ENCODE measurements around the gene C2CD5. TPM values are rescaled to one million over a fixed set of nuclear protein-coding genes. Genes with fewer than 3 reads are reported as not detected.

Gene C2CD5
- total and polyA plus RNA-seq, 9 donors, result 19.6 to 41.3 (median 32.9) TPM

DNA sequence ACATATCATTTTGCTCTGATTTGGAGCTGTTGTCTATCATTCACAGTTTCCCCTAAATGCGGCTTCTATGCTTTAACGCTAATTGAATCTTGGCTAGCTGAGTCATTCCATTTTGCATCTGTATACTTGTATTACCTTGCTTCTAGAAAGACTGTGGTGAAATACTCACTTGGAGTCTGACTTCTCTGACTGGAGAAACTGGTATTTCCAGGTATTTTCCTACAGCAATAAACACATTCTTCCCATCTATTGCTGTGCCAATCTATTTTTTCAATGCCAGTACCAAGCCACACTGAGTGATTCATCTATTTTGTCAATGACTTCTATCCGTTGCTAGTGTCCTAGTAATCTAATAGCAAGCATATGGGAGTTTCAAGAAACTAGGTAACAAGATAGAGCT is 133.9 kb downstream of the C2CD5 start:
- TF ChIP-seq POLR2A (IDR thresholded peaks at IDR 0.05) (no peak), CTCF (IDR thresholded peaks at IDR 0.05) (no peak), EP300 (IDR thresholded peaks at IDR 0.05) (no peak)
- no peaks in the 10 kb centered on the region for H3K27me3 ChIP-seq
- no peaks in the 10 kb centered on the region for H3K36me3 ChIP-seq
- no peak overlapping the region for H3K4me3 ChIP-seq
- intact Hi-C loops (cut with DNase I), result no loop called here
- no peak overlapping the region for H3K27ac ChIP-seq
- H3K4me1 ChIP-seq (ENCODE audit: insufficient read depth), result peaks cover 4% of the 10 kb centered on the region
- 90 to 95% (median 92%) methylated on average over 3 of the region's 3 CpGs for WGBS, 3 donors
- DNase-seq, result no peak
- H3K9me3 ChIP-seq, result no peaks in the 10 kb centered on the region

- WGBS, 3 donors, result 50 to 62% (median 52%) methylated on average over 12 of the region's 12 CpGs
- no peaks in the 10 kb centered on the region for H3K27me3 ChIP-seq
- DNase-seq, result no peak
- no peak overlapping the region for H3K4me3 ChIP-seq
- H3K36me3 ChIP-seq, result no peaks in the 10 kb centered on the region
- intact Hi-C loops (cut with DNase I), result no loop called here
- H3K27ac ChIP-seq, result peak overlapping the region in 1 of 2 donors; percentile 36
- peaks cover 4% of the 10 kb centered on the region for H3K4me1 ChIP-seq (ENCODE audit: insufficient read depth)
- TF ChIP-seq CTCF (IDR thresholded peaks at IDR 0.05) (no peak), EP300 (IDR thresholded peaks at IDR 0.05) (no peak), POLR2A (IDR thresholded peaks at IDR 0.05) (no peak)
- H3K9me3 ChIP-seq, result no peaks in the 10 kb centered on the region
Observed at GRCh38 chr12:22409377-22410164, 134.8 kb downstream of the C2CD5 start.

DNA sequence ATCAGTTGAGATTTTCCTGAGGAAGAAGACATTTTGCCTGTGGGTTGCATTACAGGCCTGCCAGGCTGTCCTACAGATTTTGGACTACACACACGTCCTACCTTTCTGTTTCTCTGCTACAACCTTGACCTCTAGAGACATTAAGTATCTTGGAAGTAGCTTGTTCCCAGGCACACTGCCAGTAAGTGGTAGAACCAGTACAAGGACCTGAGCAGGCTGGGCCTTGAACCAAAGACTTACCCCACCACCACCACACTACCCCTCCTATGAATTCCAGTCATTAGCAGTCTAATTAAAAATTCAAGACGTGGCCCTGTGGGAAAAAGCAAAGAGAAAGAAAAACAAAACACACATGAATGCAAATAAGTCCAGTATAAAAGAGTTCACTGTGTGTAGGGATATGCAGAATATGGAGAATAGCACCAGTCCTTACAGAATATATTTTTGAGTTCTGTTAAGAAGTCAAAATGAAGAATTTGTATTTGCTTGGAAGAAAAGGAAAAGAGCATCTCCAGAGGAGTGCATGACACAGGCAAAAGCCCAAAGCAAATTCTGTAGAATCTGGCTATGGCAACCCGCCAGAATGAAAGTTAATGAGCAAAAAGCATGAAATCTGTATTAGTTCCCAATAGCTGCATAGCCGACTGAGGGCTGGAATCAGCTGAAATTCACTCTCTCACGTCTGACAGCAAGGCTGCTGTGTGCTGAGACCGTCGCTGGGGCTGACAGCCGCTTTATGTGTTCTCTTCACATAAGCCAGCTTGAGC is 135.5 kb downstream of the C2CD5 start:
- peak overlapping the region in 1 of 2 donors; percentile 36 for H3K27ac ChIP-seq
- H3K36me3 ChIP-seq, result no peaks in the 10 kb centered on the region
- WGBS, 3 donors, result 10 to 15% (median 12%) methylated on average over 8 of the region's 8 CpGs
- no peaks in the 10 kb centered on the region for H3K9me3 ChIP-seq
- no peak overlapping the region for H3K4me3 ChIP-seq
- peaks cover 4% of the 10 kb centered on the region for H3K4me1 ChIP-seq (ENCODE audit: insufficient read depth)
- TF ChIP-seq EP300 (IDR thresholded peaks at IDR 0.05) (no peak), POLR2A (IDR thresholded peaks at IDR 0.05) (no peak), CTCF (IDR thresholded peaks at IDR 0.05) (no peak)
- intact Hi-C loops (cut with DNase I), result no loop called here
- DNase-seq, result peak in 1 of 5 donors; percentile 33
- no peaks in the 10 kb centered on the region for H3K27me3 ChIP-seq

DNA sequence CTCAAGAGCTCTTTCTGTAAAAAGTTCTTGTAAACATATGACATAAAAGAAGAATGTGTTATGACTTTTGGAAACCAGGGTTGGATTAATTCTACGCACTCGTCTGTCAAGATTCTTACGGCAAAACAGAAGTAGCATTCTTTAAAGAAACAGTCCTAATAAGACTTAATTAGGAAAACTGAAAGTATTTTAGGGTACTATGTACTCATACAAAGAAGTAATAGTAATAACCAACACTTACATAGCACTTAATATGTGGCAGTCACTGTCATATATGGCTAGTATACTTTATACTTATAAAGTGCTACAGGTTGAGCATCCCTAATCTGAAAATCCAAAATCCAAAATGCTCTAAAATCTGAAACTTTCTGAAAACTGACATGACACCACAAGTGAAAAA is 136.9 kb downstream of the C2CD5 start:
- H3K27ac ChIP-seq, result no peak overlapping the region
- H3K4me1 ChIP-seq (ENCODE audit: insufficient read depth), result peaks cover 4% of the 10 kb centered on the region
- H3K27me3 ChIP-seq, result no peaks in the 10 kb centered on the region
- TF ChIP-seq EP300 (IDR thresholded peaks at IDR 0.05) (no peak), POLR2A (IDR thresholded peaks at IDR 0.05) (no peak), CTCF (IDR thresholded peaks at IDR 0.05) (no peak)
- DNase-seq, result no peak
- WGBS, 3 donors, result 86 to 90% (median 89%) methylated on average over 3 of the region's 3 CpGs
- intact Hi-C loops (cut with DNase I), result no loop called here
- no peak overlapping the region for H3K4me3 ChIP-seq
- H3K9me3 ChIP-seq, result no peaks in the 10 kb centered on the region
- H3K36me3 ChIP-seq, result no peaks in the 10 kb centered on the region
